GM18909 (cell line): Measurements from ENCODE around the gene GYG2.
"Not testable (repeated sequence)": the region's sequence is repeated elsewhere in the genome, so short reads cannot be mapped to it uniquely, and the experiment has no call there.

Experiments used
- ATAC-seq: cut with Tn5 transposase; IDR thresholded peaks from one replicate; pipeline ENCODE4 v1.9.1; 2021; ENCODE audit warnings: mild to moderate bottlenecking; ENCODE audit not compliant: unreplicated experiment, poor library complexity

The GYG2 gene

DNA sequence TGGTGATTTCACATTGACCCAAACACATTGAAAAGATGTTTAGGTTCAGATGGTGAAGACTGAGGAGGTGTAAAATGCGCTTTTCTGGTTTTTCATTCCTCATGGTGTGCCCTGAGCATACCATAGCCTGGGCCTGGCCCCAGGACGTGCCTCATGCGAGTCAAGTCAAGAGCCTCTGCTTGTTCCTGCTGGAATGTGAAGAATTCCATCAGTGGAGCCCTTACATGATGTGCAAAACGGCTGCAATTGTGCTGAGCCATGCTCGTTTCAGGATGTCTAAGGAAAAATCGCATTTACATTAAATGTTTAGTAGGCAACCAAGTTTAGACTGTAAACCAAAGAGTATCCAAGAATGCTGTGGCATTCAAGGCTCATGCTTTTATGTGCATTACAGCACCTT is 34.9 kb downstream of the GYG2 start:
- ATAC-seq = no peak

DNA sequence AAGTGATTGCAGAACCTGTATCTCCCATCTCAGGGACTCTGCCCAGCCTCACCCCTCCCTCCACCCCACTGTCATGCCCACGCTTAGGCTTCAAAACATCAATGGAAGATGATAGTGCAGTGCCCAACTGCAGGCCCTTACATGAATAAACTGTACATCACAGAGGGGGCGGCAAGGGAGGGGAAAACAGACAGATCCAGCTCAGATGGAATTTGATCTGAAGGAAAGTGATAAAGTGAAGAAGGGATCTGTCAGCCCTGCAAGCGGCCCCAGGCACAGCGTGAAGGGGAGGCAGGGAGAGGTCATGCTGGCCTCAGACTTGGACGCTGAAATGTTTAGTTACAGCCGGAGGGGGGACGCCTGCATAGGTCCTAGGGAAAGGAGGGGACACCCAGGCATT is 38.5 kb downstream of the GYG2 start:
- ATAC-seq = no peak

DNA sequence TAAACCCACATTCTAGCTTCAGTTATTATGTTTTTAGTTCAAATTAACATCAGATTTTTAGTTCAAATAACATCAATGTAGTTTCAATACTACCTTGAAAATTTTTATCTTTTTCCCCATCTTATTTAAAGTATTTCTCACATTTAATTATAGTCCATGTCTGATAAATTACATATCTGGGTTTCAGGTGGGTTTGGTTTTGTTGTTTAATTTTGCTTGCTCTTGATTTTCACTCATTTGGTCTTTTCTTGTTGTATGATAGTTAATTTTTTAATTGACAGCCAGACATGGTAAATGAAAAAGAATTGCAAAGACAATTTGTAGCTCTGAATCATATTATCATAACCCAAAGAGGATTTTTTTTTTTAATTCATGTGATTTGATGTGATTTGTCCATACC is 41.9 kb downstream of the GYG2 start:
- no peak for ATAC-seq

DNA sequence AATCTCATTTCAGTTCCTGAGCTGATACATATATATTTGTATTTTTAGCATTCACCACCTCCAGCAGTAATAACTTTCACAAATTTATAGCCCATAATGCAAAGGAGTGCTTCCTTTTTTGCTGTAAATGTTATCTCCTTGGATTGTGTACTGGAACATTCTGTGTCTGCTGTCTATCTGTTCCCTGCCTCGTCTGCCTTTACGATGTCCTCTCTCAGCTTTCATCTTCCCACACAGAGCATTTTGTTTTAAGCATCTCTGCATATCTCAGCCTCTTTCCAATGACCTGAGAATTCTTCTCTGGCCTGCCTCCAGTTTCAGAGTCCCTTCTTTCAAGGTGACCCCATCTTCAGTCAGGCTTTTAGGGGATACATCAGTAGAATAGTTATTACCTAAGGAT is 43.1 kb downstream of the GYG2 start:
- ATAC-seq = no peak

DNA sequence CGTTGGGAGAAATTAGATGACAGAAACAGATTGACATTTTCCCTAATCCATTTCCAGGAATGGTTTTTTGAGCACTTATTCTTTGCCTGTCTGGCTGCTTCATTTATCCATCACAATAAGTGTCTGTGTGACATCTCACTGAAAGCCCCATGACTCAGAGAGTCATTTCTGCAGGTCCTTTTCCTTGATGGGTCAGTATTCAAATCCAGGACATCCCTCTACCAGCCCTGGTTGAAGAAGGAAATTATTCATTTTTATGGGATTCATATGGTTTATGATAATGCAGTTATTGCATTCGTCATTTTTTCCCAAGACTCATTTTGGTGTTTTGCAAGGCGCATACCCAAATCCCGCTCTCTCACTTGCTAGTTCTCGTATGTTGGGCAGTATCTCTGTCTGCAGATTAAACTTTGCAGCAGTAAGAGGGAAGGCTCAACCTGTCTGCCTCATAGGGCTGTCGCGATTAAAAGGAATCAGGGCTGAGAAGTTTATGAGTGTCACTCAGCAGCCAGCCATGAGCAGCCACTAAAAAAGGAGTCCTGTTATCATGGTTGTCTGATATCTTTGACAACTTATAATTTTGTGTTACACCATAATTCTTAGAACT is 44.0 kb downstream of the GYG2 start:
- ATAC-seq = no peak

DNA sequence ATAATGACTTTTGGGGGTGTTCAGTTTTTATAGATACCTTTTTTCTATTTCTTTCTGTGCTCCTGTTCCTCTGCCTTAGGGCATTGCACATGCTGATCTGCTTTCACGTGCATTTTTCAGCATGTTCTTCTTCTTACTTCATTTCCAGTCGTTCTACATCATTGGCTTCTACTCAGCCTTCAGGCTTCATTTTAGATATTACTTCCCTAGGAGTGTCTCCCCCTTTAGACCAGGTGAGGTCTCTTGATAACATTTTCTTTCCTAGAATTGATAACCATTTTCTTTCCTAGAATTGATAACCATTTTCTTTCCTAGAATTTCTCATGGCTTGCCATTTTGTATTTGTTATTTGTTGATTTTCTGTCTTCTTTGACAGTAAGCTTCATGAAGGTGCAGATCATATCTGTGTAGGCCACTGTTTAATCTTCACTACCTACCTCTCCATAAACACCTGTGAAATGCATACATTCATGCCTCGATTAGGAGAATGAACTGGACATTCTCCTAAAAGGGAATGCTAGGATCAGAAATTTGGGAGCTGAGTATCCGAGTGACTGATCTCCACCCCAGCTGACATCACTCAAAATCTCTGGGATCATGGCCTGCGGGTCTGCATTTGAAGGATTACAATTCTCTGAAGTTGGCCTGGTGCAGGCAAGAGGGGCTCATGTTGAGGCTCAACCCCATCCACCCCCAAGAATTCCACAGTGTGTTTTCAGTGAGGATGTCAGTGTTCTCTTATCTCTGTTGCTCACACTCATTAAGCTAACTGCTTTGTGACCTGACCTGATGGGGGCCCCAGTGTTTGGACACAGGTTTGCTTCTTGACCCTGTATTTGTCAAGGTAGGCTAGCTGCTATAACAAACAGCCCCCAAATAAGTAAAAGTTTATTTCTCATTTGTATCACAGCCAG is 45.7 kb downstream of the GYG2 start:
- no peak for ATAC-seq

DNA sequence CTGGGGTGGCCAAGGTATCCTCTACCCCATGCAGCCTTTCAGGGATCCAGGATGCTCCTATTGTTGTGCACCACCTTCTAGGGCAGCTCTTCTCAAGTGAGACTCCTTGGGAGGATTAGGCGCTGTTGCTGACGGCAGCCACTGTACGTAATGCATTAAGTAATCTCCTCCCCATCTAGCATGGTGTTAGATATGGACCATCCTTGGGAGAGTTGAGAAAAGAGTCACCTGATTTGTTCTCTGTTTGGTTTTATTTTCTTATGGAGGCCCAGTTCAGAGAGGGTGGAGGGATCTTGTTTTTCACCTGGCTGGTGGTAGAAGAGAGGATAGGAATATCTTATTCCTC is 46.4 kb downstream of the GYG2 start:
- ATAC-seq = no peak

DNA sequence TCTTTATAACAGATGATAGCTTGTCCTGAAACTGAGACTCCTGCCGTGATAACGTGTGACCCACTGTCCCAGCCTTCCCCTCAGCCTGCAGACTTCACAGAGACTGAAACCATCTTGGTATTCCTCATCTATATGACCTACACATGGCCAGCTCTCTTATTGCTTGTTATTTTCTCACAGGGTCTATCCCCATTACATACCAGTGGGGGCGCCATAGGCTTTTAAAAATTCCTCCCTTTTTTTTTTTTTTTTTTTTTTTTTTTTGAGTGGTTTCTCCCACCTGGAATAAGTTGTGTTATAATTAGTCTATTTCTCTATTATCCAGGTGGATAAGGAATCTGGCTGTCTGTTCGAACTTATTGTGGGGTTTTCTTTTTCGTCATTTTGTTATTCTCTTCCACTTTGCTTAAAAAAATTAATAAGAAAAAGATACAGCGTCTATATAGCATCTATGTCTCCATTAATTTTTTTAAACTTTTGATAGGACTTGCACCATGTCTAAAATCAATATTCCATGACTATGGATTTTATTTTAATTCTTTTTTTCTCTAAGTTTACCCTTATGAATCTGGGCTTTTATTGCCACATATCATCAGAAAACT is 47.2 kb downstream of the GYG2 start:
- ATAC-seq = no peak

DNA sequence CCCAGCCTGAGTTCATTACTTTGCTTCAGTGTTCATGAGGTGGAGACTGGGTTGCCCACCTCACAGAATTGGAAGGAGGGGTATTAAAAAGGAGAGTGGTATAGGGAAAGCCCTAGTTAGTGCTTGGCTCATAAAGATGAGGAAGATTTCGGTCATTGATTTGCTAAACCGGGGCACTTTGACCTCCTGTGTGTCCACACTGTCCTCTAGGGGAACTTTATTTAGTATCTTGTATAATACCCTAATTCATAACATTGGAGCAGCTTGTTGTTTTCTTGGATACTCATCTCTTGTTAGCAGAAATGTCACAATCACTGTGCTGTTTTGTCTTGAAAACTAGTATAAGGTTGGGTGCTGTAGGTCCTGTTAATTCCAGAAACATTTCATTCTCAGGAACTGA is 49.8 kb downstream of the GYG2 start:
- no peak for ATAC-seq

DNA sequence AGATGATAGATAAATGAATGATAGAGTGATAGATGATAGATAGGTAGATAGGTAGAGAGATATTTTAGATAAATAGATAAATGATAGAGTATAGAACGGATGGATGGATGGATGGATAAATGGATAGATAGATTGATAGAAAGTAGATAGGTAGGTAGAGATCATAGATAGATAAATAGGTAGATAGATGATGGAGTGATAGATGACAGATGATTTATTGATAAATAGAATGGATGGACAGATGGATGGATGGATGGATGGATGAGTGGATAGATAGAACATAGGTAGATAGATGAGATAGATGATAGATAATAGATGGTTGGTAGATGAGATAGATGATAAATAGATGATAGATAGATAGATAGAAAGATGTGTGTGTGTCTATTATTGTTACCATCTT is 50.9 kb downstream of the GYG2 start:
- no peak for ATAC-seq

DNA sequence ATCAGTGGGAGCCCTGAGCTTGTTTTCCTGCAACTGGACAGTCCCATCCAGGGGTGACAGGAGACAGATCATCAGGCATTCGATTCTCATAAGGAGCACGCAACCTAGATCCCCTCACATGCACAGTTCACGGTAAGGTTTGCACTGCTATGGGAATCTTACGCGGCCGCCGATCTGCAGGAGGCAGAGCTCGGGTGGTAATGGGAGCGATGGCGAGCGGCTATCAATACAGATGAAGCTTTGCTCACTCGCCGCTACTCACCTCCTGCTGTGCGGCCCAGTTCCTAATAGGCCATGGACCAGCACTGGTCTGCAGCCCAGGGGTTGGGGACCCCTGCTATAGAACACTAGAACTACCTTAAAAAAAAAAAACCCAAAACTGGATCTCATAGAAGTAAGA is 55.0 kb downstream of the GYG2 start:
- ATAC-seq = no peak

DNA sequence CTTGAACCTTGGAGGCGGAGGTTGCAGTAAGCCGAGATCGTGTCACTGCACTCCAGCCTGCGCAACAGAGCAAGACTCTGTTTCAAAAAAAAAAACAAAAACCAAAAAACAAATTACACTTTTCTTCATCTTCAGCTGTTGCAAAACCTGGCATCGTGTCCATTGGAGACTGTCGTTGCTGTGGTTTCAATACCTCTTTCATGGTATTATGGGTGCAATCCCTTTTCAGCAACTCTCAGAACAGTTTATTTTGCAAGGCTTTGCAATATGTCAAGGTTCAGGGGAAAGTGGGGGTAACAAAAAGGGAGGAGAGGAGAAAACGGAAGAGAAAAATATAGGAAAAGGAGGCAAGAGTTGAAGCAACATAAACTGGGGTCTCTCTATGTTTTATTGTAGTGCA is 59.6 kb downstream of the GYG2 start:
- no peak for ATAC-seq

DNA sequence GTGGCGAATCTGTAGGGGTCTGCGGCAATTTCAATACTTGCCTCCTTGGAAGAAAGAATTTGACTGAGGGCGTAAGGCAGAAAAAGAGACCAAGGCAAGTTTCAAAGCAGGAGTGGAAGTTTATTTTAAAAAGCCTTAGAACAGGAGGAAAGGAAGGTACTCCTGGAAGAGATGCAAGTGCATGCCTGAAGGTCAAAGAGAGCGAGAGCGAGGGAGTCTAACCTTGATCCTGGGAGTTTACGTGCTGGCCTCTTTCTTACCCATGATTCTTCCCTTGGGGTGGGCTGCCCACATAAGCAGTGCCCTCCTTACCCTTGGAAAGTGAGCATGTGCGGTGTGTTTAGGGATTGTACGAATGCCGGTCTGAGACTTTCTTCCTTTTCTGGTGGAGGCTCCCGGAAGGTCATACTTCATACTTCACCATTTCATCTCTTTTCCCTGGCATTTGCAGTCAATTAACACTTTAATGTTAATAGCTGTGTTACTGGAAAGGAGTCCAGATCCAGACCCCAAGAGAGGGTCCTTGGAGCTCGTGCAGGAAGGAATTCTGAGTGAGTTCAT is 60.4 kb downstream of the GYG2 start:
- peak; percentile 11 for ATAC-seq

DNA sequence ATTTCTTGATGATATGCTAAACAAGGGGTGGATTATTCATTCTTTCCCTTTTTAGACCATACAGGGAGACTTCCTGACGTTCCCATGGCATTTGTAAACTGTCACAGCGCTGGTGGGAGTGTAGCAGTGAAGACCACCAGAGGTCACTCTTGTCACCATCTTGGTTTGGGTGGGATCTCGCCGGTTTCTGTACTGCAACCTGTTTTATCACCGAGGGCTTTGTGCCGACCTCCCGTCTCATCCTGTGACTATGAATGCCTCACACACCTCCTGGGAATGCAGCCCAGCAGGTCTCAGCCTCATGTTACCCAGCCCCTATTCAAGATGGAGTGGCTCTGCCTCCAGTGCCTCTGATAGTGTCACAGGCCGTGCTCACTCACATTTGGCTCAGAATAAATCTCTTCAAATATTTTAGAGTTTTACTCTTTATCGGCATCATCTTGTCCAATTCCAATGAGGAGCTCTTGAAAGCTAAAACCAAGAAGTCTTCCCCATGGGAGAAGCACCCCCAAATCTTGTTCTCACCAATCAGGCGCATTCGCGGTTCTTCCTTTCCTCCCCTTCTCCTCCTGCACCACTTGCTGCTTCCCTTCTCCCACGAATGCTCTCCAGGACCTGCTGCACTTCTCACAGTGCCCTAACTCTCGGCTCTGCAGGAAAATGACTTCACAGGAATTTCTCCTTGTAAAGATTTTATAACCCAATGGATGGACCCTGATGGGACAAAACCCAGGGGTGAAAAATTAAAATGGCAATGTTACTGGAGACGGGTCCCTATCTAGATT is 61.2 kb downstream of the GYG2 start:
- peak; percentile 60 for ATAC-seq

DNA sequence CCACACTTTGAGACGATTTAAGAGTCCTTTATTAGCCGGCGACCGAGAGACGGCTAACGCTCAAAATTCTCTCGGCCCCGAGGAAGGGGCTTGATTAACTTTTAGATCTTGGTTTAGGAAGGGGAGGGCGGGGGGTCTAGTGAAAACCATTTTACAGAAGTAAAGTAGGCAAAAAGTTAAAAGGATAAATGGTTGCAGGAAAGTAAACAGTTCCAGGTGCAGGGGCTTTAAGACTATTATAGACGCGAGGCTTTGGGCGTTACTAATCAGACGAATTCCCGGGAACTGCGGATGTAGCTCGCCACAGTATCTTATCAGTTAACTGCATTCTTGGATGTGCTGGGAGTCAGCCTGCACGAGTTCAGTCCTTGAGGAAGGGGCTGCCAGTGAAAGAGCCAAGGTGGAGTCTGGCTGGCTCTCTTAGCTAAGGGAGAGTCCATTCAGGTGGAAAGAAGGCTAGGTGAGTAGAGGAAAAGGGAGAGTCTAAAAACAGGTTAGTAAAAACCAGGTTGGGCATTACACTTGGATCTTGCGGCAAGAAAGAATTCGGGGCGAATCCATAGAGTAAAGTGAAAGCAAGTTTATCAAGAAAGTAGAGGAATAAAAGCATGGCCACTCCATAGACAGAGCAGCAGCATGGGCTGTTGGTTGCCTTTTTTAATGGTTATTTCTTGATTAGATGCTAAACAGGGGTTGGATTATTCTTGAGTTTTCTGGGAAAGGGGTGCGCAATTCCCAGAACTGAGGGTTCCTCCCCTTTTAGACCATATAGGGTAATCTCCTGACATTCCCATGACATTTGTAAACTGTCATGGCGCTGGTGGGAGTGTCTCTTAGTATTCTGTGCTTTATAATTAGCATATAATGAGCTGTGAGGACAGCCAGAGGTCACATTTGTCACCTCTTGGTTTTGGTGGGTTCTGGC is 62.1 kb downstream of the GYG2 start:
- ATAC-seq = not testable (repeated sequence)

DNA sequence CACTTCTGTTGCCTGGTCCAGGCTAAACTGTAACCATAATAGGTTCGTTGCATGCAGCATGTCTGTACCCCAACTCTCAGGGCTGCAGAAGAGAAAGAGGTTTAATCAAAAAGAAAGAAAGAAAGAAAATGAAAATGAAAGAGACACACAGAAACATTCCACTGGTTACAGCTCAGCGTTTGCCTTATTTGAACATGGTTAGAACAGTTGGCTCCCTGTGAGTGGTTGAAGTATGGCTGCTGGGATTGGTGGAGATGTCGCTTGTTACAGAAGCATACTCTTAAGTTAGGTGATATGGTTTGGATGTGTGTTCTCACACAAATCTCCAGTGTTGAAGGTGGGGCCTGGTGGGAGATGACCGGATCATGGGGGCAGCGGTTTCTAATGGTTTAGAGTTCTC is 64.1 kb downstream of the GYG2 start:
- no peak for ATAC-seq

DNA sequence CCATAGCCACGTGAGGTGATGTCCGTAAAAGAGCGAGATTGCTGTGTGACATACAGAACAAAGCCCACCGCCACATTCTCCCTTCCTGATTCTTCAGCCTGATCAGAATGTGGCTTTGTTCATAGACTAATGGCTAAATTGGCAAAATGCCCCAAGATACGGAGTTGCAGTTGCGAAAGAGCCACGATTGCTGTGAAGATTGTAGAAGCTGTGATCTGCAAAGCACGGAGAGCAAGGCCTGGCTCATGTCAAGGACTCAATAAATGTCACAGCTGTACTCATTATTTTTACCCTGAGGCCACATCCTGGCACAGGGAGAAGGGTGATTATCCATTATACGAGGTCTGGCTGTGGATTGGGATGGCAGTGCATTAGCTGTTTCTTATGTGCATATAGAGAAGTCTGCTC is 66.2 kb downstream of the GYG2 start:
- no peak for ATAC-seq

DNA sequence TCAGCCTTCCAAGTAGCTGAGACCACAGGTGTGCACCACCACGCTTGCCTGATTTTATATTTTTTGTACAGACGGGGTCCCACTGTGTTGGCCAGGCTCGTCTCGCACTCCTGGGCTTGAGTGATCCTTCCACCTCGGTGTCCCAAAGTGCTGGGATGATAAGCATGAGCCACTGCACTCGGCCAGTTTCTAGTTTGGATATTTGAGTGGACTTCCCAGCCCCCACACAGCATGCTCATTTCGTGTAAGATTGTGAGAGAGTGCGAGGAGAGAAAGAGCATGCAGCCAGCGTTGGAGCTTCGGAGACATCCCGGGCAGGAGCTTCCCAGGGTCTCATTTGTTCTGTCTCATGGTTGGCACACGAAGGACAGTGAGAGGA is 68.6 kb downstream of the GYG2 start:
- ATAC-seq = no peak
